SK-N-SH (cell line): ENCODE results near the gene AMDHD2. TPM values are rescaled to one million over a fixed set of nuclear protein-coding genes. Genes with fewer than 3 reads are reported as not detected.

Experiments used
- CTCF ChIA-PET: fragments of 300-600, 350-600 bp; formaldehyde crosslinking; extraction: SDS; loops from one replicate; lab custom pipeline; 2021; lab: Yijun Ruan, JAX
- POLR2A ChIA-PET: fragments of 350-600 bp; sonication (Branson Sonifier 250); formaldehyde crosslinking; extraction: SDS; loops from one replicate; lab custom pipeline; 2020; ENCODE audit warnings: antibody characterized with exemption, inconsistent platforms; lab: Yijun Ruan, JAX
- DNase-seq: peaks from one replicate; pipeline ENCODE4 v3.0.0; 2012
- H2AFZ ChIP-seq: fragments of 200-600 bp; sonication (generic); 2 replicates; pipeline ENCODE4 v1.8.1; 2016; ENCODE audit warnings: antibody characterized with exemption, mild to moderate bottlenecking, low read depth
- H3F3A ChIP-seq: fragments of 200-600 bp; sonication (generic); replicated peaks from 2 replicates; pipeline ENCODE3; 2016; ENCODE audit warnings: antibody characterized with exemption, mild to moderate bottlenecking; ENCODE audit not compliant: insufficient read depth
- H3K27ac ChIP-seq, 2 experiments: fragments of 200-500 bp in 1 of 2; fragments of 200-600 bp in 1 of 2; sonication (Bioruptor generic) in 1 of 2; sonication (generic), shearing (Covaris generic) in 1 of 2; 2 replicates each; pipeline versions ENCODE4 v1.5.1 to v1.6.1; 2014 to 2016; ENCODE audit warnings: low read depth in 2 of 2, inconsistent platforms in 1 of 2, low read length in 1 of 2, mild to moderate bottlenecking in 1 of 2, mixed read lengths in 1 of 2
- H3K27me3 ChIP-seq: fragments of 200-600 bp; sonication (generic), shearing (Covaris generic); 2 replicates; pipeline ENCODE4 v1.6.1; 2016; ENCODE audit warnings: mixed run types; ENCODE audit not compliant: insufficient read depth
- H3K36me3 ChIP-seq, 2 experiments: fragments of 200-500 bp in 1 of 2; fragments of 200-600 bp in 1 of 2; sonication (Bioruptor generic) in 1 of 2; sonication (generic) in 1 of 2; replicated peaks in 1 of 2; 2 replicates each; pipeline versions ENCODE3 to v1.5.1; 2014 to 2016; ENCODE audit warnings: low read length in 1 of 2, mild to moderate bottlenecking in 1 of 2; ENCODE audit not compliant: insufficient read depth in 2 of 2, control insufficient read depth in 1 of 2
- H3K4me1 ChIP-seq, 2 experiments: fragments of 200-500 bp in 1 of 2; fragments of 200-600 bp in 1 of 2; sonication (Bioruptor generic) in 1 of 2; sonication (generic), shearing (Covaris generic) in 1 of 2; 2 replicates each; pipeline versions ENCODE4 v1.5.1 to v1.6.1; 2014 to 2016; ENCODE audit warnings: low read depth in 1 of 2, low read length in 1 of 2, mixed run types in 1 of 2; ENCODE audit not compliant: insufficient read depth in 2 of 2, control insufficient read depth in 1 of 2
- H3K4me2 ChIP-seq: fragments of 200-600 bp; sonication (generic), shearing (Covaris generic); 2 replicates; pipeline ENCODE4 v1.6.1; 2017; ENCODE audit warnings: mixed run types
- H3K4me3 ChIP-seq, 2 experiments: fragments of 200-500 bp in 1 of 2; fragments of 200-600 bp in 1 of 2; sonication (Bioruptor generic) in 1 of 2; sonication (generic), shearing (Covaris generic) in 1 of 2; 2 replicates each; pipeline versions ENCODE4 v1.5.1 to v1.8.1; 2014 to 2016; ENCODE audit warnings: low read depth in 2 of 2, inconsistent platforms in 1 of 2, low read length in 1 of 2, mild to moderate bottlenecking in 1 of 2, mixed read lengths in 1 of 2, moderate library complexity in 1 of 2
- H3K79me2 ChIP-seq: fragments of 200-600 bp; sonication (generic); 2 replicates; pipeline ENCODE4 v1.8.1; 2017; ENCODE audit warnings: mild to moderate bottlenecking; ENCODE audit not compliant: insufficient read depth
- H3K9ac ChIP-seq: fragments of 200-600 bp; sonication (generic); 2 replicates; pipeline ENCODE4 v1.6.1; 2017; ENCODE audit warnings: mixed run types
- H3K9me2 ChIP-seq: fragments of 200-600 bp; sonication (generic); 2 replicates; pipeline ENCODE4 v1.6.1; 2017; ENCODE audit warnings: mixed run types
- H3K9me3 ChIP-seq: fragments of 200-600 bp; sonication (generic); 2 replicates; pipeline ENCODE4 v1.6.1; 2017; ENCODE audit warnings: mixed run types, mild to moderate bottlenecking, moderate library complexity
- H4K20me1 ChIP-seq: fragments of 200-600 bp; sonication (generic); 2 replicates; pipeline ENCODE4 v1.6.1; 2017; ENCODE audit warnings: mild to moderate bottlenecking, mixed run types; ENCODE audit not compliant: insufficient read depth
- CHD2 ChIP-seq: fragments of 150-350 bp; IDR thresholded peaks from 2 replicates; pipeline ENCODE4 v1.6.1; 2018; ENCODE audit warnings: low read length; ENCODE audit not compliant: partially characterized antibody
- ELF1 ChIP-seq: IDR thresholded peaks from 2 replicates; pipeline ENCODE4 v1.4.0; 2012
- EP300 ChIP-seq, 2 experiments: IDR thresholded peaks; 2 replicates each; pipeline versions ENCODE4 v1.4.0 to v1.6.1; 2012; ENCODE audit warnings: borderline replicate concordance in 1 of 2, low read depth in 1 of 2, low read length in 1 of 2
- FOSL2 ChIP-seq: IDR thresholded peaks from 2 replicates; pipeline ENCODE4 v1.4.0; 2012; ENCODE audit warnings: low read depth, mild to moderate bottlenecking, moderate library complexity, borderline replicate concordance
- FOXM1 ChIP-seq: IDR thresholded peaks from 2 replicates; pipeline ENCODE4 v1.4.0; 2012; ENCODE audit warnings: low read depth, mild to moderate bottlenecking
- IRF3 ChIP-seq: fragments of 150-350 bp; IDR thresholded peaks from 2 replicates; pipeline ENCODE4 v1.6.1; 2016; ENCODE audit warnings: mild to moderate bottlenecking, low read depth, low read length
- MEF2A ChIP-seq: IDR thresholded peaks from 2 replicates; pipeline ENCODE4 v1.4.0; 2012; ENCODE audit warnings: low read depth, borderline replicate concordance
- NRF1 ChIP-seq: IDR thresholded peaks from 2 replicates; pipeline ENCODE4 v1.6.1; 2012; ENCODE audit warnings: low read depth, mild to moderate bottlenecking, low read length
- RAD21 ChIP-seq: IDR thresholded peaks from 2 replicates; pipeline ENCODE4 v1.6.1; 2012; ENCODE audit warnings: mild to moderate bottlenecking, low read length
- RFX5 ChIP-seq: IDR thresholded peaks from 2 replicates; pipeline ENCODE4 v1.6.1; 2012; ENCODE audit warnings: mild to moderate bottlenecking, improper control_type of control experiment, low read length
- RXRA ChIP-seq: IDR thresholded peaks from 2 replicates; pipeline ENCODE4 v1.4.0; 2012; ENCODE audit warnings: low read depth, mild to moderate bottlenecking, borderline replicate concordance
- TCF12 ChIP-seq: IDR thresholded peaks from 2 replicates; pipeline ENCODE4 v1.4.0; 2012
- TEAD4 ChIP-seq: IDR thresholded peaks from 2 replicates; pipeline ENCODE4 v1.4.0; 2012; ENCODE audit warnings: mild to moderate bottlenecking, borderline replicate concordance; ENCODE audit not compliant: insufficient read depth
- ZBTB33 ChIP-seq: IDR thresholded peaks from 2 replicates; pipeline ENCODE4 v1.4.0; 2012; ENCODE audit warnings: low read depth, borderline replicate concordance
- WGBS: methylation state at CpG from one replicate; pipeline ENCODE4 v1.1.6; 2017; ENCODE audit warnings: low lambda C conversion rate; 5-methylcytosine and 5-hydroxymethylcytosine counted together
- polyA plus RNA-seq, 3 experiments: library from polyadenylated mRNA; depleted of rRNA; stranded (reverse); fragments of >200 nt; gene quantifications; 2 replicates each; pipeline ENCODE4 v1.2.3, GENCODE V29; 2012
- TF ChIP-seq, protein P1 (sequence below): IDR thresholded peaks from 2 replicates; pipeline ENCODE4; 2012

The AMDHD2 gene
- polyA plus RNA-seq, 1 of the 3 experiments (the other 2 are of a cell fraction), result 38.1 TPM

DNA sequence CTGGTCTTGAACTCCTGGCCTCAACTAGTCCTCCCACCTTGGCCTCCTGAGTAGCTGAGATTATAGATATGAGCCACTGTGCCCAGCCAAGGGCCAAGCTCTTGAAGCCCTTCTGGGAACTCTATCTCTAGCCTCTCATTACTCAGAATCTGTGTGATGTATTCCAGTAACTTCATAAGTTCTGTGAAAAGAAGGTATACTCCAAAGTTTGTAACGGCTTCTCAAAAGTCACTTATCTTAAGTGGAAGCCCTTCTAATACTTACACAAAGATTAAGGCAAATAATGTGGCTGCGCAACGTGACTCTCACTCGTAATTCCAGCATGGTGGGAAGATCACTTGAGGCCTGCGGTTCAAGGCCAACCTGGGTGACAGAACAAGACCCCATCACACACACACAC, 25.6 kb upstream of the AMDHD2 start:
- Histone ChIP-seq H3K9ac (no peak overlapping the region), H3K9me3 (no peaks in the 10 kb centered on the region), H3K4me2 (no peak overlapping the region), H3K27me3 (no peaks in the 10 kb centered on the region), H4K20me1 (no peaks in the 10 kb centered on the region), H3K27ac (no peak overlapping the region), H2AFZ (no peak overlapping the region), H3K4me1 (peaks cover 0 to 17% of the 10 kb centered on the region in 2 experiments; a peak in 1 of 4 replicates), H3K4me3 (no peak overlapping the region), H3K9me2 (no peaks in the 10 kb centered on the region), H3F3A (no peaks in the 10 kb centered on the region), H3K36me3 (peaks cover 0 to 16% of the 10 kb centered on the region in 2 experiments), H3K79me2 (no peaks in the 10 kb centered on the region)
- ChIA-PET CTCF (interaction anchor here (1.4 kb wide), 1 partner anchor 21 kb away, joined by 3 read pairs; no protein-coding TSS in a partner anchor), POLR2A (no interaction called here)
- no peak for DNase-seq
- no peak for TF ChIP-seq RXRA
- TF ChIP-seq RFX5, result no peak
- TF ChIP-seq TEAD4, result no peak
- no peak for TF ChIP-seq TCF12
- TF ChIP-seq NRF1, result no peak
- TF ChIP-seq FOXM1, result no peak
- no peak for TF ChIP-seq FOSL2
- TF ChIP-seq IRF3, result no peak
- TF ChIP-seq, protein P1, sequence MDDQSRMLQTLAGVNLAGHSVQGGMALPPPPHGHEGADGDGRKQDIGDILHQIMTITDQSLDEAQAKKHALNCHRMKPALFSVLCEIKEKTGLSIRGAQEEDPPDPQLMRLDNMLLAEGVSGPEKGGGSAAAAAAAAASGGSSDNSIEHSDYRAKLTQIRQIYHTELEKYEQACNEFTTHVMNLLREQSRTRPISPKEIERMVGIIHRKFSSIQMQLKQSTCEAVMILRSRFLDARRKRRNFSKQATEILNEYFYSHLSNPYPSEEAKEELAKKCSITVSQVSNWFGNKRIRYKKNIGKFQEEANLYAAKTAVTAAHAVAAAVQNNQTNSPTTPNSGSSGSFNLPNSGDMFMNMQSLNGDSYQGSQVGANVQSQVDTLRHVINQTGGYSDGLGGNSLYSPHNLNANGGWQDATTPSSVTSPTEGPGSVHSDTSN, result no peak
- no peak for TF ChIP-seq RAD21
- 93% methylated on average over 5 of the region's 5 CpGs for WGBS

GRCh38 chr16:2495041-2495440, 25.1 kb upstream of the AMDHD2 start:
- ChIA-PET POLR2A (no interaction called here), CTCF (interaction anchor here (1.4 kb wide), 1 partner anchor 22 kb away, joined by 3 read pairs; no protein-coding TSS in a partner anchor)
- Histone ChIP-seq H2AFZ (no peak overlapping the region), H3K9me2 (no peaks in the 10 kb centered on the region), H3K9ac (no peak overlapping the region), H3K4me3 (no peak overlapping the region), H3F3A (no peaks in the 10 kb centered on the region), H3K27ac (no peak overlapping the region), H3K4me1 (peaks cover 0 to 17% of the 10 kb centered on the region in 2 experiments; a peak in 1 of 4 replicates), H4K20me1 (no peaks in the 10 kb centered on the region), H3K27me3 (no peaks in the 10 kb centered on the region), H3K36me3 (peaks cover 0 to 16% of the 10 kb centered on the region in 2 experiments), H3K9me3 (no peaks in the 10 kb centered on the region), H3K4me2 (no peak overlapping the region), H3K79me2 (no peaks in the 10 kb centered on the region)
- TF ChIP-seq FOSL2, result no peak
- TF ChIP-seq MEF2A, result no peak
- TF ChIP-seq ZBTB33, result no peak
- TF ChIP-seq EP300 (IDR thresholded peaks at IDR 0.05; ENCODE audit: borderline replicate concordance in 1 of 2, low read depth in 1 of 2, low read length in 1 of 2), result no peak
- no peak for TF ChIP-seq ELF1
- no peak for TF ChIP-seq CHD2
- TF ChIP-seq, protein P1, result no peak
- no peak for DNase-seq
- 98% methylated on average over 5 of the region's 5 CpGs for WGBS
